ENCODE data around the gene MRPS22. TPM values are rescaled to one million over a fixed set of nuclear protein-coding genes. Genes with fewer than 3 reads are reported as not detected.

MRPS22 gene
- total RNA-seq, 4 donors from 2014 or later = 44.0 to 51.0 (median 46.8) TPM

GRCh38 chr3:139304383-139304782 lies 39.4 kb upstream of the MRPS22 start:
- peaks cover 4% of the 10 kb centered on the region for H3K4me1 ChIP-seq
- no peak overlapping the region for H3K27ac ChIP-seq
- no peaks in the 10 kb centered on the region for H3K9me3 ChIP-seq
- 87% methylated on average over 3 of the region's 3 CpGs for WGBS
- TF ChIP-seq EP300 (IDR thresholded peaks at IDR 0.05) (no peak), POLR2AphosphoS5 (IDR thresholded peaks at IDR 0.05) (no peak), POLR2A (IDR thresholded peaks at IDR 0.05) (no peak), CTCF (IDR thresholded peaks at IDR 0.05) (no peak)
- DNase-seq (ENCODE audit: low spot score in 2 of 2) = no peak
- no peaks in the 10 kb centered on the region for H3K36me3 ChIP-seq
- no peak overlapping the region for H3K4me3 ChIP-seq
- no peaks in the 10 kb centered on the region for H3K27me3 ChIP-seq

- no peak overlapping the region for H3K27ac ChIP-seq
- no peak for DNase-seq (ENCODE audit: low spot score in 2 of 2)
- H3K36me3 ChIP-seq = no peaks in the 10 kb centered on the region
- TF ChIP-seq EP300 (IDR thresholded peaks at IDR 0.05) = no peak
- no peak for TF ChIP-seq POLR2AphosphoS5 (IDR thresholded peaks at IDR 0.05)
- TF ChIP-seq POLR2A (IDR thresholded peaks at IDR 0.05) = no peak
- no peak for TF ChIP-seq CTCF (IDR thresholded peaks at IDR 0.05)
- H3K4me1 ChIP-seq = peaks cover 4% of the 10 kb centered on the region
- WGBS = 89% methylated on average over 2 of the region's 2 CpGs
- no peaks in the 10 kb centered on the region for H3K9me3 ChIP-seq
- H3K27me3 ChIP-seq = no peaks in the 10 kb centered on the region
- no peak overlapping the region for H3K4me3 ChIP-seq
Measured at GRCh38 chr3:139306078-139306477, 37.7 kb upstream of the MRPS22 start.

DNA sequence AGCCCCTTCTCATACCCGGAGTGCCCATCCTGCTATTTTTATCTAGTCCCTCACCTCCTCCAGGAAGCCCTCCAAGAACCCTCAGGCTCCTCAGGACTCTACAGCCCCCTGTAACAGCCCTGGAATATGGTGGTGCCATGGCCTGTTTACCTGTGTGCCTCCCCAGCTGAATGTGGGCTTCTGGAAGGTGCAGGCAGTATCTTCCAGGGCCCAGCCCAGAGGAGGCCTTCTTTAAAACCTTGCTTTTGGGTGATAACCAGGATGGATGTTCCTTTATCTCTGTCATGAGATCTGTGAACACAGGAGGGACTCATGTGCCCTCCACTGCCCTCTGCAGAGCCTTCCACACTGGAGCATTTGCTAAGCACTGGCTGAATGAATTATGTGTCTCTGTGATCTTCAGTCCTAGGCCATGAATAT lies 36.7 kb upstream of the MRPS22 start:
- TF ChIP-seq POLR2AphosphoS5 (IDR thresholded peaks at IDR 0.05) (no peak), EP300 (IDR thresholded peaks at IDR 0.05) (no peak), POLR2A (IDR thresholded peaks at IDR 0.05) (no peak), CTCF (IDR thresholded peaks at IDR 0.05) (no peak)
- DNase-seq (ENCODE audit: low spot score in 2 of 2) = no peak
- peaks cover 4% of the 10 kb centered on the region for H3K4me1 ChIP-seq
- H3K27me3 ChIP-seq = no peaks in the 10 kb centered on the region
- H3K4me3 ChIP-seq = no peak overlapping the region
- no peak overlapping the region for H3K27ac ChIP-seq
- WGBS = 82% methylated on average over 1 of the region's 1 CpG
- no peaks in the 10 kb centered on the region for H3K36me3 ChIP-seq
- no peaks in the 10 kb centered on the region for H3K9me3 ChIP-seq

DNA sequence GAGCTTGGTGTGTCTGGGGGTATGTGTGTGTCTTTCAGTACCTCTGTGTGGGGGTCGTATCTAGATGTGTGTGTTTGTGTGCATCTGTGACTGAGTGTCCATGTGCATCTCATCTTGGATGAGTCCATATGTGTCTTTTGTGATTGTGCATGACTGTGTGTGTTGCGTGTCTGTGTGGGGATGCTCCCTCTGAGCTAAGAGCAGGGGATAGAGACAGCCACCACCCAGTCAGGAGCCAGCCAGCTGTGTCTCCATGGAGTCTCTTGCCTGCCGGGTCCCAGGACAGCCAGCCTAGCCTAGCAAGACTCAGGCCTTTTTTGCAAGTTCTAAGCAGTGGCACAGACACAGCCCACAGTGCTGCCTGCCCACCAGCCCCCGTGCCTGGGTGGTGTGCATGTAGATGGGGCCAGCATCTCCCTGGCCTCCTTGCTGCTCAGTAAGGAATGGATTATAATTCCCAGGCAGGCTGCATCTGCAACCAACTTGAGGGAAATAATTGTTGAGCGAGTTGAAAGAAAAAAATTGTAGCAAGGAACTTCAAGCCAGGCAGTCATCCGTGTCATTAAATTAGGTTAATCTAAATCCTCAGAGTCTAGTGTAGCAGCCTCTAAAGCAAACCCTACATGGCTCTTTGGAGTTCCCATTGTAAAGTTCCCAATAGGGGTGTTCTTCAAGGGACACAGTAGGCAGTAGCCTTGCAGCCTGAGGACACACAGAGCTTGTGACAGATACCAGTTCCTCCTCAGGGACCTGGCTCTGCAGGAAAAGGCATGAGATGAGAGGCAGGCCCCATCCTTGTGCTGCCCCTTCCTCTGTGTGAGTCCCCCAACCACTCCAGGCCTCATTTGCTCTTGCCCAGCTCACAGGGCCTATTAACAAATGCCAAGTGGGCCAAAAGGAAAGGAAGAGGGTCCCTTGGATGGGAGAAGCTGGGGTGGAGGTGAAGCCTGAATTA lies 35.9 kb upstream of the MRPS22 start:
- Histone ChIP-seq H3K27ac (no peak overlapping the region), H3K27me3 (peaks cover 1% of the 10 kb centered on the region), H3K36me3 (no peaks in the 10 kb centered on the region), H3K9me3 (no peaks in the 10 kb centered on the region), H3K4me1 (peaks cover 2% of the 10 kb centered on the region), H3K4me3 (no peak overlapping the region)
- TF ChIP-seq POLR2A (IDR thresholded peaks at IDR 0.05) = no peak
- no peak for TF ChIP-seq CTCF (IDR thresholded peaks at IDR 0.05)
- no peak for TF ChIP-seq POLR2AphosphoS5 (IDR thresholded peaks at IDR 0.05)
- no peak for TF ChIP-seq EP300 (IDR thresholded peaks at IDR 0.05)
- 84% methylated on average over 5 of the region's 6 CpGs for WGBS
- DNase-seq (ENCODE audit: low spot score in 2 of 2) = no peak

GRCh38 chr3:139308560-139308959 lies 35.3 kb upstream of the MRPS22 start:
- Histone ChIP-seq H3K27ac (no peak overlapping the region), H3K4me3 (no peak overlapping the region), H3K9me3 (no peaks in the 10 kb centered on the region), H3K36me3 (no peaks in the 10 kb centered on the region), H3K4me1 (no peaks in the 10 kb centered on the region), H3K27me3 (peaks cover 3% of the 10 kb centered on the region)
- no peak for DNase-seq (ENCODE audit: low spot score in 2 of 2)
- WGBS = 45% methylated on average over 4 of the region's 4 CpGs
- TF ChIP-seq CTCF (IDR thresholded peaks at IDR 0.05) (no peak), POLR2AphosphoS5 (IDR thresholded peaks at IDR 0.05) (no peak), EP300 (IDR thresholded peaks at IDR 0.05) (no peak), POLR2A (IDR thresholded peaks at IDR 0.05) (no peak)

All from suprapubic skin (tissue), 4 donors.